Pons (tissue), 1 donor: ENCODE data around the gene PLXDC2.
A peak's percentile ranks its signal among the peaks of the same experiment; 100 is the strongest.
"Not testable (repeated sequence)": the region's sequence is repeated elsewhere in the genome, so short reads cannot be mapped to it uniquely, and the experiment has no call there.

Experiments used
- DNase-seq: peaks from one replicate; pipeline ENCODE4 v3.0.0-alpha.2; 2016; ENCODE audit warnings: low spot score

The PLXDC2 gene

DNA sequence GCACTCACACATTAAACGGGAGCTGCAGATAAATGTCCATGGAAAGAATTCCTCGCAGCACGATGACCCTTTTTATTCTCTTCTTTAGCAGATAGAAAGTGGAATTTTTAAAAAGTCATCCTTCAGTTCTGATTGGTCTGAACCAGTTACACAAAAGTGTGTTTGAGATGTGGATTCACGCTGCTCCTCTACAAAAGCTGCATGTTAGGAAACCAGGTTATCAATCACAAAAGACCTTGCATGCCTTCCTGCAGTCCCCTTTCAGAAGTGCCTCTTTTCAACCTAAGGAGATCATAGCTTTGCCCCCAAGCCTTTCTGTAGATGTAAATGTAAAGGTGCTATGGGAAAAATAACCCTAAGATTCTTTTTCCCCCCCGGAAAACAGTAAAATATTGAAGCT is 299.7 kb downstream of the PLXDC2 start:
- DNase-seq, result no peak

DNA sequence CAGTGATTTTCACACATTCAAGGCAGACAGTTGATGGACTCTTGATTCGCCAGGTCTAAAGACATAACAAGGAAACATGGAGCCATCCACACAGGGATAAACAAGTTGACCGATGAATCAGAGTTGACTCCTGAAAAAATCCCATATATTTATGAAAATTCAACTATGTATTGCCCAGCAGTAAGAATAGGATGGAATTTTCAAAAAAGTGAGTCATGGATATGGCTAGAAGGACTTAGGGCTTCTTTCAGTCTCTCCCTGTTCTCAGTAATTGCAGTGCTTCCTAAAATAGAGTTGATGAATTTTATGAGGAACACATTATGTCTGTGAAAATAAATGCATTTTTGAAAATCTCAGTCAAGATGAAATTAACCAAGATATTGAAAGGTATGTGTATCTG is 301.2 kb downstream of the PLXDC2 start:
- DNase-seq, result no peak

DNA sequence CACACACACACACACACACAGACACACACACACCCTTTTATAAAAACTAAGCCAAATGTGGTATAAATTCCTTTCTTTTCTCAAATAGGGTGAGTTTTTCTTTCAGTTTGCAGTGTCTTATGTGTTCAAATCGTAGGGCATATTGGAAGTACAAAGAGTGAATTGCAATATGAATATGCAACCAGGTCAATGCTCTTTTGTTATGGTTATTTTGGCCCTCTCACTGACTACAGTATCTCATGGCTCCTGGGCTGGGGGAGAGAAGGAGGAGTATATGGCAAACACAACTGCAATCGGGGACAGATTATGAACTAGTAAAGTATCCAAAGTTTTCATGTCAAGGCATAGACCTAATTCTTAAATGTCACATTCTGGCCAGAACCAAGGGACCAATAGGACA is 301.9 kb downstream of the PLXDC2 start:
- no peak for DNase-seq

DNA sequence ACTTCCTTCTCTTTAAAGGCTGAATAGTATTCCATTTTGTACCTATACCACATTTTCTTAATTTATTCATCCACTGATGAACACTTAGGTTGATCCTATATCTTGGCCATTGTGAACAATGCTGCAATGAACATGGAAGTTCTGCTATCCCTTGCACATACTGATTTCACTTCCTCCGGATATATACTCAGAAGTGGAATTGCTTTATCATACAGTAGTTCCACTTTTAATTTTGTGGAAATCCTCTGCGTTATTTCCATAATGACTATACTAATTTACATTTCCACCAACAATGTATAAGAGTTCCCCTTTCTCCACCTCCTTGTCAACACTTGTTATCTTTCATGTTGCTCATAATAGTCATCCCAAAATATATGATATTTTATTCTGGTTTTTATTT is 312.6 kb downstream of the PLXDC2 start:
- no peak for DNase-seq

DNA sequence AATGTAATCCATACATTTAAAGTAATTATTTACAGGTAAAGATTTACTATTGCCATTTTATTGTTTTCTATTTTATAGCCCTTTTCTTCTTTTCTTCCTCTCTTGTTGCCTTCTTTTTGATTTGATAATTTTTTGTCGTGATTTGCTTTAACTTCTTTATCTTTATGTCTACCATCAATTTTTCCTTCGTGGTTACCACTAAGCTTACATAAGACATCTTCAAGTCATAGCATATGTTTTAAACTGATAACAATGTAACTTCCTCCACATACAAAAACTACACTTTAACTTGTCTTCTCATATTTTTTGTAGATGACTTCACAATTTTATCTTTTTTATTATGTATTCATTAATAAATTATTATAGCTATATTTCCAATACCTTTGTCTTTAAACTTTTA is 316.6 kb downstream of the PLXDC2 start:
- no peak for DNase-seq

DNA sequence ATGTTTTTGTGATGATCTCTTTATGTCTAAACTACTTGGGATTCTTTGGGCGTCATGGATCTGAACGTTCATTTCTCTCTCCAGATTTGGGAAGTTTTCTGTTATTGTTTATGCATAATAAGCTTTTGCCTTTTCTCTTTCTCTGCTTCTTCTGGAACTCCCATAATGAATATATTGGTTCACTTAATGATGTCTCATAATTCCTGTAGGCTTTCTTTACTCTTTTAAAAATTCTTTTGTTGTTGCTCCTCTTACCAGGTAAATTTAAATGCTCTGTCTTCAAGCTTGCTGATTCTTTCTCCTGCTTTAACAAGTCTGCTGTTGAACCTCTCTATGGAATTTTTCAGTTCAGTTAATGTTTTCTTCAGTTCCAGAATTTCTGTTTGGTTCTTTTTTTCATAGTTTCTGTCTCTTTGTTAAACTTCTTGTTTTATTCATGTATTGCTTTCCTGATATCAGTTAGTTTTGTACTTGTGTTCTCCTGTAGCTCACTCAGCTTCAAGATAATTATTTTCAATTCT is 317.5 kb downstream of the PLXDC2 start:
- DNase-seq, result no peak

DNA sequence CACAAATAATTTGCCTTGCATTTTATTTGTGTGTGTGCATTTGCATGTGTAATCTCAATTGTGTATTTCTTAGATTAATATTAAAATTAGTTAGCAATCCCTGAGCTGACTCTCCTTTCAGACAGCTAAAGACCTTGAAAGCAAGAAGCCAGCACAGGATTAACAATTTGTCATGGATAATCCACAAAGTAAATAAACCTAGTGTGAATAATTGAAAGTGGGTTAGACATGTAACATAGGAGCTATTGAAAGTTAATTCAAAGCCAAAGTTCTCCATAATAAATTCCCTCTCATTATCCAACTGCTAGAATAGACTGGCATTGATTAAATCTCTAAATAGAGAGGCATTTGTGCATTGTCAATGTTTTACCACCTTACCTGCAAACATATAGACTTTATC is 326.1 kb downstream of the PLXDC2 start:
- DNase-seq, result no peak

DNA sequence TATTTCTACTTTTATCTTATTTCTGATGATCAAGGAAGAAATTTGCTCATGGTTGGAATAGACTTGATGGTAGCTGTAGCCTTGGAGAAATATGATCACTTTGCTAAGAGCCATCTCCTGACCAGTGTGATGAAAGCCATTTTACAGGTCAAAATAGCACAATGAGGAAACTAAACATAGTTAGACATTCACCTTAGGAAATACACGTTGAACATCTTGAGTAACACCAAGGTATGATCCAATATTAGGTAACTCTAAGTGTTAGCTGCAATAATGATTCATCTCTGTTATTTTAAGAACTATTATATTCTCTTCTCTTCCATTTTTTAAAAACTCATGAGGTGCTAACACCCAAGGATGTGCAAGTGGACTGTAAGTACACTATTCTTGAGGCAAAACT is 328.0 kb downstream of the PLXDC2 start:
- no peak for DNase-seq

DNA sequence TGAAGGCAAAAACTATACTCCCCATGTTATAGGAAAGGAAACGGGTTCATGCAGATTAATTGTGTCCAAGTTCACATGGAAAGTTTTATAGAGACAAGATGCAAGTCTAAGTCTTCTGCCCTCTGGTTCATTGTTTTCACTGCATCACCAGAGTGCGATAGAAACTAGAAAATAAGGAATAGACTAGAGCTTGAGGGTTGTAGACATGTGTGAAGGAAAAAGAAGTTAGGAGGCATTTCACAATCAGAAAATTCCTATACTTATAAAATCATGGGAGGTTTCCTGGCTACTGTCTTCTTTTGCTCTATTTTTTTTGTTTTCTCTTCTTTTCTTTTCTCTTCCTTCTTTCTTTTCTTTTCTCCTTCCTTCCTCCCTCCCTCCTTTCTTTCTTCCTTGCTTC is 329.8 kb downstream of the PLXDC2 start:
- DNase-seq, result no peak

DNA sequence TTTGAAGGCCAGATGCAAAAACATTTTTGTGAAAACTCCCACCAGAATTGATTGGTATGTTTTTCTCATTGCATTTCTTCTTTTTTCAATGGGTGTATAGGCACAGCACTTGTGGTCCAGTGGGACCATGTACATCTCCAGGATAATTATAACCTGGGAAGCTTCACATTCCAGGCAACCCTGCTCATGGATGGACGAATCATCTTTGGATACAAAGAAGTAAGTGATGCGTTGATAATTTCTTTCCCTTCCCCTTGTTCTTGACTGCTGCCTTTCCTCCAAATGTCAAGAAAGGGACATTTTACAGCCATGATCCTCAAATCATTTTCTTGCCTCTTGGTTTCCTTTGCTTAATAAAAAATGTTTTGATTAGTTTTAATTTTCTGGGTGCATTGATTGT is 331.5 kb downstream of the PLXDC2 start:
- DNase-seq, result no peak

DNA sequence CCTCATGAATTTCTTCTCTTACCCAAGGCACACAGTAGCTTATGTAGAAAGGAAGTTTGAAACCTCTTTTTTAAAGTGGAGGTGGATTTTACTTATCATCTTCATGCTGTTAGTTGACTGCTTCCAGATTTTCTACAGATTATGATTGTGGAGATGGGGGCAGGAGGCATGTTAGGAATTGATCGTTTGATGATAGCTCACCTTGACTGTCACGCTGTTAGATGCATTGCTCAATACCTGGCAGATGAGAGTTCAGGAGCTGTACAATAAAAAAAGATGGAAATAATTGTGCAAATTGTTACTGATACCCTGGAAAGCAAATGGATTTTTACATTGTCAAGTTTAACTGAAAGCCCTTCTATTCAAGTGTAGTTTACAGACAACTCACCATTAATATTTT is 340.3 kb downstream of the PLXDC2 start:
- DNase-seq, result no peak

DNA sequence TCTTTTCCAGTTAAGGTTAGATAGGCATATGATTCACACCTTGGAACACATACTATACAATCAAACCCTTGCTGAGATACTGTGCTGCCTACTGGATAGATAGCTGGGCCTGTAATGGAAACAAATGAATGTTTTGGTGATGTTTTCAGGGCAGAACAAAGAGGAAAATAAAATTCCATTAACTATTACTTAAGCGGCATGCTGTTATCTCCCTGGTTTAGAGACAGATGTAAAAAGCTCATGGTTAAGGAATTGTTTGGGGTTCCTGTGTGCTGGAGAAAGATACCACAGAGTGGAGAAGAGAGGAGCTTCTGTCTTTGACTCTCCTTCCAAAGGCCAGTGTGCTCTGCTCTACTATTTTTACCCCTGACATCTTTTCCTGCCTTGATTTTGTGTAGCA is 341.1 kb downstream of the PLXDC2 start:
- DNase-seq, result no peak

DNA sequence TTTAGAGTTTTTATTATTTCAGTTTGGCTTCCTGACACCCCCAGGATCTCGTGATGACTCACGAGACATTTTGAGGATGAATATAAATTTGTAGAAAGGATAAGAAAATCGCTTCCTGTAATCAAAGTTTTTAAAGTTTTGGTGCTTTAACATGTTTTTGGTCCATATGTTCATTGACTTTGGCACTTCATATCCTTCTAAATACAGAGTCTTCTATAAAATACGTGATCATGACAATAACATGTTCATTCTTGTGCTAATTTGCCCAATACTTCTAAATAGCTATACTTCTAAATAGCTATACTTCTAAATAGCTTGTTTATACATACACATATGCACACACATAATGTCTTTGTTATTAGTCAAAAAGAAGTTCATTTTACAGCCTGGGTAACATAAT is 341.9 kb downstream of the PLXDC2 start:
- DNase-seq, result no peak

DNA sequence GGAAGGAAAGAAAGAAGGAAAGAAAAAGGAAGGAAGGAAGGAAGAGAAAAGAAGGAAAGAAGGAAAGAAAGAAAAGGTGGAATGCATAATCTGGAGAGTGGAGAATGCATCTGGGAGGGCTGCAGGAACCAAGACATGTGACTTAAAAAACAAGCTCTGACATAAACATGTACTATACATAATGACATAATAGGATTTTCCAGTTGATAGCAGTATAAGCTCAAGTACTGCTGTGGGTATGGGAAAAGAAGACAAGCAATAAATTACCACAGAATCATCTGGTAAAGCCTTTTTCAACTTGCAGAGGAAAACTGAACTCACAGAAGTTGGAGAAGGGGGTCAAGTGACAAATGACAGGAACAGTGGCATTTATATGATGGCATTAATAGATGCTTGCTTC is 345.9 kb downstream of the PLXDC2 start:
- no peak for DNase-seq

DNA sequence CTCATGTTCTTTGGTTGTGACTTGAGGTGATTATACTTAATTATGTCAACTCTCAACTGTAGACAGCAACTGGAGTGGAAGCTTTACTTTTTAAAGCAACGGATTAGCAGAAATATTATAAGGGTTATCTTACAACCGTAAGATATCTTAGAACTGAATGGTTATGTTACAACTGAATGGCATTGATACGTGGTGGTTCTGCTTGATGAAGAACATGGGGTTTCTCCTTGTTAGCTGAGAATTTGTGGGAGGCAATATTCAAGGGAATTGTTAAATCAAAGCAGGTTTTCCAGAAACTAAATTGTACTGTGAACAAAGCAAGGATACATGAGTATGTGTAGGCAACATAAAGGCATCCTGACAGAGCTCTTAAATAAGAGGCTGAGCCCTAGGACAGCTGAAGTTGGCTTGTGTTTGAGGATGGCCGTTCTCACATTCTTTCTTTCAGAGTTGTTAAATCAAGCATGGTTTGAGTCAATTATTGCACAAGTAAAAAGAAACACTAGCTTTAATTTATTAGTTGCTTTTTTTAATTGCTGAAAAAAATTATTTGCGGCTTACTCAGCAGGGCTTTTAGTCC is 350.0 kb downstream of the PLXDC2 start:
- DNase-seq, result no peak

DNA sequence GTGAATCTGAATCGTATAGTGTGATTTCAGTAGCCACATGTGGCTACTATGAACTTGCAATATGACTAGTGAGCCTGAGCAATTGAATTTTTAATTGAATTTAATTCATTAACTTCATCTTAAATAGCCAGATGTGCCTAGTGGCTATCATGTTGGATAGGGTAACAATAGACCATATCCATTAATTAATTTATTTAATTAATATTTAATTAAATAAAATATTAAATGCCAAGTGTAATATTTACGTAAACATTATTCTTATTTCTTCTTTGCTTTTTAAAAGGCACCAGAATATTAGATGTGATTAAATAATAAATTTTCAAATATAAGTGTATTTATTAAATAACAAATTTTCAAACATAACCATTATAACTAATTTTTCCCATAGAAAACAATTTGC is 354.4 kb downstream of the PLXDC2 start:
- DNase-seq, result no peak

DNA sequence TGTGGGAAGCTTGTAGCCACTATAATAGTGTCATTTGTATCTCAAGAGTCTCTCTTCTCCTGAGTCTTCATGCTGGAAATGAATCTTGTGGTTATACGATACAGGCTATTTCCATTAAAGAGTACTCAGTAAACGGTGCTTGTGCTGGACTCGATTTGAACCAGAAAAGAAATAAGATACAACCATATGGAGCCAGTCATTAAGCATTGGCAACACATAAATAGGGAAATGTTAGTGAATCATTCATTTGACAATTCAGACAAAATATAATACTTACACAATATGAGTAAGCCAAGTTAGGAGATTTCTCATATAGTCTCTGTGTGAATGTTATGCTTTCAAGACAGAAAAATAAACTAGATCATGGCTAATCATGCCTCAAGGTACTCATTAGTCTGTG is 356.8 kb downstream of the PLXDC2 start:
- no peak for DNase-seq

DNA sequence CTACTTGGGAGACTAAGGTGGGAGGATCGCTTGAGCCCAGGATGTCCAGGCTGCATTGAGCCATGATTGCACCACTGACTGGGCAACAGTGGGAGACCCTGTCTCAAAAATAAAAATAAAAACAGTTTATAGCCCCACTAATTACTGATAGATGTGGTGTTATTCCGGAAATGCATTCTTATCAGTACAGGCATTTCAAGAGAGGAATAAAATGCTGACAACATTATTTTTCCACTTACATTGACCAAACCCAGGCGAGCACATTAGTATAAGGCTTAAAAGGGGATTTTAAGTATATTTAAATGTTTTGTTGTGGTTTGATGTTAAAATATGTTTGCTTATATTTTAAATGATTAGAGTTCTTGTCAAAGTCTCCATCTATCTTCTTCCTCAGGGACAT is 359.5 kb downstream of the PLXDC2 start:
- DNase-seq, result no peak

DNA sequence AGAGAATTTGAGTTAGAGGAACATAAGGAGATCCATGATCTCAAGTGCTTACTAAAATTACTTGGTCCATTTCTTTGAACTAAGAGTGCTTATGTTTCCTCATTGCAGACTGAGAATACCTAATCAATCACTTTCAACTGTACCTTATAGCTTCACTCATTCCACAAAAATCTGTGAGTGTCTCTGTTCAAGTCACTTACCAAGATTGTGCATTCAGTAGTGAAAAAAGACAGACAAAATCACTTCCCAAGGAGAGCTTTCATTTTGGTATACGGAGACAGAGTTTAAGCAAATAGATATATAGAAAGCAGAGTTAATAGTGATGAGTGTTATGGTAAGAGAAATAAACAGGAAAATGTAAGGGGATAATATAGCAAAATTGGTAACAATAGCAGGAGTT is 364.5 kb downstream of the PLXDC2 start:
- no peak for DNase-seq

DNA sequence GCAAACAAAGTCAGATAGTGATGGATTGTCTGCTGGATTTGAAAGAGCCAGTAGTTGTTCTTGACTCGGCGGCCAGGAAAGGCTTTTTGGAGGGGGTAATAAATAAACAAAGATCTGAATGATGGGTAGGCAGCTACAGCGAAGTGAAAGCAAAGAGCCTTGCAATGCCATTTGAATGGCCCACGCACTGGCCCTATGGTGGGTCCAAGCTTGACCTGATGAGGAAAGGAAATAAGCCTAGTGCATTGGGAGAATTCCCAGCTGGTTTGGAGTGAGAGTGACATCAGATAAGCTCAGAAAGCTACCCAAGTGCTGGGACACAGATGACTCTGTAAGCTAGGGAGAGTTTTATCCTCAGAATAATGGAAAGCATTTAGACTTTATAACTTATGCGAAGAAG is 365.2 kb downstream of the PLXDC2 start:
- DNase-seq, result peak; percentile 11

DNA sequence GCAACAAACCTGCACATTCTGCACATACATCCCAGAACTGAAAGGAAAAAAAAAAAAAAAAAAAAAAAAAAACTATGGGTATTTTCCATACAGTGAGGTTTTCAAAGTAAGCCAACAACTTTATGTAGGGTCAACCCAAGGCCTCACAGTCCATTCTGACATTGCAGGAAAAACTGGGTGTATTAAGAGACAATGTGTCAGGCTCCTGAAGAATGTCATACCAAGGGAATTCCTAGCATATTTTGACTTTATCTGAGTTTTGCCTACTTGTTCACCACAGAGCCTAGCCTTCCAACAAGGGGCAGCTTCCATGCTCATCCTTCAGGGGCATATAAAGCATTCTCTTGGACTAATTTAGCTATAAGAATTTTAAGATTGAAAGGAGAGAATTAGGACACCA is 368.9 kb downstream of the PLXDC2 start:
- no peak for DNase-seq

DNA sequence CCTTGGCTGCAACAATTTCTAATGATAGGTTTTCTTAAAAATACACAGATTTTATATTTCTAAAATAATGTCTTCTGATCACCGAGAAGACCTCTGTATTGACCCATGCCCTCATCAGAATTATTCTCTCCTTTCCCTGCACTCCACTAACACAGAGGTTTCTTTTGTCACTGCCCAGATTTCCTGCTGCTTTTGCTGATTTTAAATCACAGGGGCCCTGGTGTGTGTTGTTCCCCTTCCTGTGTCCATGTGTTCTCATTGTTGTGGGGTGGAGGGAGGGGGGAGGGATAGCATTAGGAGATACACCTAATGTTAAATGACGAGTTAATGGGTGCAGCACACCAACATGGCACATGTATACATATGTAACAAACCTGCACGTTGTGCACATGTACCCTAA is 375.2 kb downstream of the PLXDC2 start:
- DNase-seq, result not testable (repeated sequence)

DNA sequence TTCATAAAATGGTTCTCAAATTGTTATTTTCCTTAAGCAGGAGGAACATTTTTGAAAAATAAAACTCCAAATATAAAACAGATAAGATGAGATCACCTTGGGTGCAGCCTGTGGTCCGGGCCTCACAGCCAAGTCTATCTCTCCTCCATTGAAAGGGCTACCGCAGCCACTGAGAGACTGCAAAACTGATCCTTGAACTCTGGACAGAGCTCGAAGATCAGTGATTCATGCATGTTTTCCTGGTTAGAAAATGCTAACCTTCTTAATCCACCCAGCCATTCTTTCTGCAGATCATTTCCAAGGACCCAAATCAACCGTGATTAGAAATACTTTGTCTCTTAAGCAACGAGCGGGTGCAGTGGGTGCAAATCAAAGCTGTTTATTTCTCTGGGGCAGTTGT is 378.8 kb downstream of the PLXDC2 start:
- no peak for DNase-seq

DNA sequence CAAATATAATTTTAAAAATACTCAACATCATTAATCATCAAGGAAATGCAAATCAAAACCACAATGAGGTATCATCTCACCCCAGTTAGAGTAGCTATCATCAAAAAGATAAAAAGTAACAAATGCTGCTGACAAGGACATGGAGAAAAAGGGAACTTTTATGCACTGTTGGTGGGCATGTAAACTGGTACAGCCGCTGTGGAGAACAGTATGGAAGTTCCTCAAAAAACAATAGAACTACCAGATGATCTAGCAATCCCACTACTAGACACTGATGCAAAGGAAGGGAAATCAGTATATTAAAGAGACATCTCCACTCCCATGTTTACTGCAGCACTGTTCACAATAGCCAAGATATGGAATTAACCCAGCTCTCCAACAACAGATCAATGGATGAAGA is 384.5 kb downstream of the PLXDC2 start:
- no peak for DNase-seq

DNA sequence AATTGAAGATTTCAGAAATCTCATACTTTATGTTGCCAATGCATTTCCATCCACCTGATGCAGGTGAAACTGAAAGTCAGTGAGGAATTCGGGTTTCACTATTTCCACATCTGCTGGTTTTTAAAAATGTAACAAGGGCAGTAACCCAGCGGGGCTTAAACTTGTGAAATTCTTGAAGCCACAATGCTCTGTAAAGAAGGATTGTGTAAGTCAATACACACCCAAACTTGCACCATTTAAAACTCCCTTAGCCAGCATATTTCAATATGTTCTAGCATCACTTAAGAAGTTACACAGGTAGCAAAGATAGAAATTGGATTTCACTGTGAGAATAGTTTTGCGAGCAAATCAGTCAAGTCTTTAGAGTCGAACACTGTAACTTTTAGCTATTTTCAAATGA is 386.1 kb downstream of the PLXDC2 start:
- no peak for DNase-seq
